DND-41 (cell line): Measurements from ENCODE around the gene WDR90.

Experiments used
- ATAC-seq: fragments of 200-7000 bp; cut with Tn5 transposase; 3 replicates; pipeline ENCODE4 v1.9.1; 2021; ENCODE audit warnings: low read depth; ENCODE audit not compliant: insufficient read depth
- DNase-seq: peaks from one replicate; pipeline ENCODE4 v3.0.0-alpha.2; 2020
- H2AFZ ChIP-seq: 2 replicates; pipeline ENCODE4 v1.6.0; 2012; ENCODE audit warnings: low read depth, low read length
- H3K27ac ChIP-seq: 2 replicates; pipeline ENCODE4 v1.5.1; 2012; ENCODE audit warnings: low read length, inconsistent platforms
- H3K27me3 ChIP-seq: fragments of 200-600 bp; sonication (generic); 2 replicates; pipeline ENCODE4 v1.6.0; 2012; ENCODE audit warnings: low read length, mild to moderate bottlenecking, inconsistent platforms; ENCODE audit not compliant: insufficient read depth, poor library complexity
- H3K36me3 ChIP-seq: 2 replicates; pipeline ENCODE4 v1.5.1; 2012; ENCODE audit warnings: low read length, inconsistent platforms; ENCODE audit not compliant: insufficient read depth
- H3K4me1 ChIP-seq: 2 replicates; pipeline ENCODE4 v1.5.1; 2012; ENCODE audit warnings: mild to moderate bottlenecking, low read length; ENCODE audit not compliant: insufficient read depth
- H3K4me2 ChIP-seq: 2 replicates; pipeline ENCODE4 v1.6.0; 2012; ENCODE audit warnings: mild to moderate bottlenecking, moderate library complexity, low read length, inconsistent platforms; ENCODE audit not compliant: insufficient read depth
- H3K4me3 ChIP-seq, 2 experiments: fragments of 200-600 bp in 1 of 2; shearing (Covaris generic) in 1 of 2; 2 replicates each; pipeline ENCODE4 v1.5.1; 2012 to 2016; ENCODE audit warnings: inconsistent platforms in 2 of 2, low read length in 2 of 2, mild to moderate bottlenecking in 2 of 2, low read depth in 1 of 2, moderate library complexity in 1 of 2
- H3K79me2 ChIP-seq: 2 replicates; pipeline ENCODE4 v1.6.0; 2012; ENCODE audit warnings: low read length, inconsistent platforms; ENCODE audit not compliant: insufficient read depth
- H3K9ac ChIP-seq: 2 replicates; pipeline ENCODE4 v1.6.0; 2012; ENCODE audit warnings: low read depth, mild to moderate bottlenecking, inconsistent platforms, low read length, moderate library complexity
- H3K9me3 ChIP-seq: 2 replicates; pipeline ENCODE4 v1.5.1; 2012; ENCODE audit warnings: low read length, moderate library complexity, mild to moderate bottlenecking, inconsistent platforms; ENCODE audit not compliant: insufficient read depth, severe bottlenecking
- H4K20me1 ChIP-seq: 2 replicates; pipeline ENCODE4 v1.6.0; 2012; ENCODE audit warnings: low read length; ENCODE audit not compliant: insufficient read depth
- CTCF ChIP-seq: IDR thresholded peaks from 2 replicates; pipeline ENCODE4 v1.5.1; 2012; ENCODE audit warnings: borderline replicate concordance, low read length, moderate library complexity, mild to moderate bottlenecking; ENCODE audit not compliant: poor library complexity, severe bottlenecking; ENCODE audit errors: extremely low read depth
- EZH2 ChIP-seq: IDR thresholded peaks from 3 replicates; pipeline ENCODE4 v1.6.1; 2012; ENCODE audit warnings: borderline replicate concordance, low read depth, mild to moderate bottlenecking, moderate library complexity, low read length, inconsistent platforms; ENCODE audit not compliant: severe bottlenecking

WDR90 gene

GRCh38 chr16:624526-625070, 24.6 kb upstream of the WDR90 start:
- ATAC-seq (no peak), DNase-seq (no peak)
- no peaks in the 10 kb centered on the region for H3K27me3 ChIP-seq
- H3K79me2 ChIP-seq, result peaks cover 4% of the 10 kb centered on the region
- H3K9me3 ChIP-seq, result no peaks in the 10 kb centered on the region
- peaks cover 21% of the 10 kb centered on the region for H3K36me3 ChIP-seq
- no peak overlapping the region for H3K4me3 ChIP-seq
- no peaks in the 10 kb centered on the region for H3K4me1 ChIP-seq
- no peak overlapping the region for H3K9ac ChIP-seq
- TF ChIP-seq EZH2 (no peak), CTCF (no peak)
- H3K4me2 ChIP-seq, result no peak overlapping the region
- H2AFZ ChIP-seq, result no peak overlapping the region
- H4K20me1 ChIP-seq, result peaks cover 23% of the 10 kb centered on the region
- no peak overlapping the region for H3K27ac ChIP-seq

GRCh38 chr16:625117-625976, 23.8 kb upstream of the WDR90 start:
- Histone ChIP-seq H3K4me1 (no peaks in the 10 kb centered on the region), H3K79me2 (peaks cover 4% of the 10 kb centered on the region), H3K4me3 (no peak overlapping the region), H3K27ac (no peak overlapping the region), H3K9me3 (no peaks in the 10 kb centered on the region), H3K36me3 (peaks cover 21% of the 10 kb centered on the region), H4K20me1 (peaks cover 27% of the 10 kb centered on the region), H3K4me2 (no peak overlapping the region), H3K9ac (no peak overlapping the region), H3K27me3 (no peaks in the 10 kb centered on the region), H2AFZ (no peak overlapping the region)
- TF ChIP-seq CTCF, result no peak
- ATAC-seq (no peak), DNase-seq (no peak)

- no peak overlapping the region for H3K9ac ChIP-seq
- H3K4me2 ChIP-seq, result no peak overlapping the region
- TF ChIP-seq CTCF (no peak), EZH2 (no peak)
- H3K9me3 ChIP-seq, result no peaks in the 10 kb centered on the region
- no peak overlapping the region for H2AFZ ChIP-seq
- ATAC-seq, result no peak
- H3K27me3 ChIP-seq, result no peaks in the 10 kb centered on the region
- H4K20me1 ChIP-seq, result peaks cover 30% of the 10 kb centered on the region
- no peak for DNase-seq
- H3K27ac ChIP-seq, result no peak overlapping the region
- H3K4me3 ChIP-seq, result no peak overlapping the region
- no peaks in the 10 kb centered on the region; the same call in 1 of the 2 replicates for H3K79me2 ChIP-seq
- no peaks in the 10 kb centered on the region for H3K4me1 ChIP-seq
- peaks cover 21% of the 10 kb centered on the region for H3K36me3 ChIP-seq
Observed at GRCh38 chr16:625977-626765, 23.0 kb upstream of the WDR90 start.
